ENCODE data around the gene GSG1L.

The GSG1L gene

DNA sequence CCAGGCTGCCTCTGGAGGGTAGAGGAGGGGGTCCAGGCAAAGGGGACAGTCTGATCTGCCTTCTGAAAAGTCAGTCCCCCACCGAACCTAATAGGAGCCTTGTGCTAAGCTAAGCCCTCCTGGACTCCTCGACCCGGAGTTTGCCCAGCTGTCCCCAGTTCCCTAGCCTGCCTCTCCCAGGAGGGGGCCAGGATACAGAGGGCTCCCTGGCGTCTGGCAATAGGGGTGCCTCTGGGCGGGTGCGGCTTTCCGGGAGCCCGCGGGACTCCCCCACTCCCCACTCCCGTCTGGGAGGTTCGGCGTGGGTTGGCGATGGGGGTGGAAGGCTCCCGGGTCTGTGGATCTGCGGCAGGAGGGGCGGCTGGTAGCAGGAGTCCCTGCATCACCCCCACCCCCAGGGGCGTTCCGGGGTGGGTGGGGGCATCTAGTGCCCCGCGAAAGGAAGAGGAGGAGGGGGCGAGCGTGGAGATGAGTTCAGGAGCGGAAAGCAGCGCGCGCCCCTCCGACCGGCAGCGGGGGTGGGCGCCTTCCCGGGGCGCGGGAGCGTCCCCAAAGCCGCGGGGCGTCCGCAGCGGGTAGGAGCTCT is 1.2 kb downstream of the GSG1L start:
- DNase-seq = no peak

DNA sequence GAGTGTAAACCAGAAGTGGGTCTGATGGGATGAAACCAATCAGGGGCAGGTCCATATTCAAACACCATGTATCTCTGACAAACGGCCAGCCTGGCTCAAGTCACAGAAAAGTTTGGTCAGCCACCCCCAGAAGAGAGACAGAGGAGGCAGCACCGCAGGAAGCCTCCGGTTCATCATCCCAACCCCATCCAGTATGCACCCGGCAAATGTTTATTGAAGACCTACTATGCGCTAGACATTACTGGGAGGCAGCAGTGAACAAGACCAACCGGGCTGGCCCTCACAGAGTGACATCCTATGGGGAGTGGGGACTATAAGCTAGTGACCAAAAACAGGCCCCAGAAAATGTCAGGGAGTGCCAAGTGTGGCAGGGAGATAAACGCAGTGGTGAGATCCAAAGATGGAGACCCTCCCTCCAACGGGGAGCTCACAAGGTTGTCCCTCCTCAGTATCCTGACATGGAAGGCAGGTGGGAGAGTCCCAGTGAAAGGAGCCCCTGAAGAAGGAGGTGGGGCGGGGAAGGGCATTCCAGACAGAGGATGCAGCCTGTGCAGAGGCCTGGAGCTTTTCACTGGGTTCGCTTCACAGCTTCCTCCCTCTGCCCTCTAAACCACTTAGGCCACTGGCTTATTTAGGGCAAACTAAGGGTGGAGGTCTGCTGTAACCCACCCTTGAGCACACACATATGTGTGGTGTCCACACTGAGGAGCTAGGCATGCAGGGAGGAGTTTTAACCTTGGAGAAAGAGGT is 2.0 kb downstream of the GSG1L start:
- no peak for DNase-seq

DNA sequence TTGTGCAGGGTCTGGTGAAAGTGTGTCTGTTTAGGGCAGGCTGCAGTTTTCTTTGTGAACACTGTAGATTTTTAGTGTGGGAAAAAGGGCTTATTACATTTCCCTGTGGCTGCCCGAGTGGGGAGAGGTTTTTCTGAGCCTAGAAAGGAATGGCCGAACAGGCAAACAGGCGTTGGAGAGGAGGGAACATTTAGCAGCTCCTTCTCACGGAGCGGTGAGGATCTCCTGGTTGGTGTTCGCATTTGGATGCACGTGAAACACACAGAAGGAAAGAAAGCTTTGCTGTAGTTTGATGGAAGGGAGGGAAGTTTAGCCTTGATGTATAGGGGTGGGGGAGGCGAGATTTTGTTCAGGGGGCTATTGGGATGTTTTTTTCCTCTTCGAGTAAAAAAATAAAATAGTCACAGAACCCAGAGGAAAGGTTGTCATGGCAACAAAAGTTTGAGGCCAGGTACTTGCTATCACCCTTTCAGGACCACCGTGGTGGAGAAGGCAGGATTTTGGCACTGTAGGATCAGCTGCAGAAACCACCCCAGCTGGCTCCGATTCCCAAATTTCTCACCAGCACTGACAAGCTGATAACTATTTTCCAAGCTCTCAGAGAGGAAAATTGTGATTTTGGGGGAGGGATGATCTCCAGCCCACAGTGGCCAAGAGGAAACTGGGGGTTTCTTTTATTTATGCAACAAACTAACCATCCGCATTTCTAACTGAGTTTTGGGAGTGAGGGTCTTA is 3.5 kb downstream of the GSG1L start:
- no peak for DNase-seq

DNA sequence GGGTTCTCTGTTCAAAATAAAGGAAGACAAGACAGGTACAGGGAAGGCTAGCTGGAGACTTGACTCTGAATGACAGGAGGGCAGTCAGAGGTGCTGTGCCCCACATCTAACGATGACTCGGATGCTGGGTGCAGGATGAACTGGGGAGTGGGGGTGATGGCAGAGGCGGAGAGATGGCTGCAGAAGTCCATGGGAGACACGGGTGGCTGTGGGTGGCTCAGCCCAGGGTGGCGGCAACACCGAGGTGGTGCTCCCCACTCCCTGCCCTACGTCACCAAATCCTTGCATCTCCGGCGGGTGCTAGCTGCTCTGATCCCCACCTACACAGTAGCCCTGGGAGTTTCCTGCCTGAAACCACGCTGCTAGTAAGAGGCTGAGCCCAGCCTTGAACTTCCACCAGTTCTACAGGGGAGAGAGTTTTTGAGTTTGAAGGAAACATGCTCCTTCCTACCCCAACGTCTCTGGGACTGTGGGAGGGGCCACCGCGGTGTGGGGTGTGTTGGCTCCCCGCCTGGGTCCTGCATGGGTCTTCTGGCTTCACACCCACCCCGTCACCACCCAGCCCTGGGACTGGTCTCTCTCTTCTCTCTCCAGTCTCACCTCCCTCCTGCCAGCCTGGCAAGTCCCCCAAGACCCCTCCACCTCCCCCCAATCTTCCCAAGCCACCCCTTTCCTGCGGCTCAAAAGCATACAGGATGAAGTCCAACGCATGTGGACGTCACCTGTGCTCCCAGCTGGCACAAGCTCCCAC is 4.5 kb downstream of the GSG1L start:
- no peak for DNase-seq

DNA sequence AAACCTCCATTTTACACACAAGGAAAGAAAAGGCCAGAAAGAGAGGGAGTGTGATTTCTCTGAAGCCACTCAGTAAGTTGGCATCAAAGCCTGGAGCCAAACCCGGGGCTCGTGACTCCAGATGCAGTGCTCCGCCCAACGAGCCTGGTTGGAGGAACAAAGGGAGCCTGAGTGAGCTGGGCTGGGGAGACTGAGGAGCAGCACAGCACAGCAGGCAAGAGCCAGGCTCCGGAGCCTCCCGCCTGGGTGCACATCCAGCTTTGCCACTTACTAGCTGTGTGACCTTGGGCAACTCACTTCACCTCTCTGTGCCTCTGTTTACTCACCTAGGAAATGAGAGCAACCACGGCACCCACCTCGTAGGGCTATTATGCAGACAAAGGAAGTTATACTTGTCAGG is 5.6 kb downstream of the GSG1L start:
- DNase-seq = no peak

DNA sequence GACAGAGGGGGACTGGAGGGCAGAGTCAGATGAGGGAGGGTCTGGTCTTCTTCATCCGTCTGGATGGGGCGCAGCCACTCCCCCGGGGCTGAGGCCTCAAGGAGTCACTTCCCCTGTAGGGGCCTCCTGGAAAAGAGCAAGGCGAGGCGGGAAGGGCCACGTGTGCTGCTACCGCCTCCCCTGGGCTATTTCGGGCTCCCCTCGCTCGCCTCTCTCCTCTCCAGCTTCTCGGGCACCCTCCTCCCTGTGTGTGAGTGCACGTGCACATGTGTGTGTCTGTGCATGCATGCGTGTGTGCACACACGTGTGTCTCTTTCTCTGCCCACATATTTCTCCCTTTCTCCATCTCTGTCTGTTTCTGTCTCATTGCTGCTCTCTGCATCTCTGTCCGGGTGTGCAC is 10.1 kb downstream of the GSG1L start:
- DNase-seq = no peak

DNA sequence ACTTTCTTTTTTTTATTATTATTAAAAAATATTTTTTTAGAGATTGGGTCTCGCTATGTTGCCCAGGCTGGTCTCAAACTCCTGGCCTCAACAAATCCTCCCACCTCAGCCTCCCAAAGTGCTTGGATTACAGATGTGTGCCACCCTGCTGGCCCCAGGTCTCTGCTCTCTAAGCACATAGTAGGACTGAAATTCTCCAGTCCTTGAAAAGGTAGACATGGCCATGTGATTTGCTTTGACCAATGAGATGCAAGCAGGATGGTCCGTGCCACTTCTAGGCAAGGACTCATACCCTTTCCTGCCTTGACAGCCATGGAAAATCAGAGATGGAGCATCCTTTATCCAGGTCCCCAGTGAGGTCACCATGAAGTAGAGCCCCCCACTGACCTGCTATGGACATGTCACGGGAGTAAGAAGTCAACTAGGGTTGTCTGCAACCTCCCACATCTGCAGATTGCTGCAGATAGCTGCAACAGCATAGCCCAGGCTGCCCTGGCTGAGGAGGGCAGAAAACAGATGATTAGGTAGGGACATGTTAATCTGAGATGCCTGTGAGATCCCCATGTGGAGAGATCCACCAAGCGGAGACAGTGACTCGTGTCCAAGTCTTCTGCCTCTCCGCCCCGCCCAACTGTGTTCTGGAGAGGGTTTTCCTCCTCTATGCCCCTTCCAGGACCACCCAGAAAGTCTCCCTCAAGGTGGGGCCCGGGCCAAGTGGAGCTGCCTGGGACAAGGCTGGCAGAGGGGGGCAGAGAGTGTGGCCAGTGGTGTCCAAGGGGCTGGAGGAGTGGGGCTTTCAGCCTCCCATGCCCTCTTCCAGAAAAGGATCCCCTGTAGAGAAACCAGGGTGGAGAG is 11.0 kb downstream of the GSG1L start:
- no peak for DNase-seq

DNA sequence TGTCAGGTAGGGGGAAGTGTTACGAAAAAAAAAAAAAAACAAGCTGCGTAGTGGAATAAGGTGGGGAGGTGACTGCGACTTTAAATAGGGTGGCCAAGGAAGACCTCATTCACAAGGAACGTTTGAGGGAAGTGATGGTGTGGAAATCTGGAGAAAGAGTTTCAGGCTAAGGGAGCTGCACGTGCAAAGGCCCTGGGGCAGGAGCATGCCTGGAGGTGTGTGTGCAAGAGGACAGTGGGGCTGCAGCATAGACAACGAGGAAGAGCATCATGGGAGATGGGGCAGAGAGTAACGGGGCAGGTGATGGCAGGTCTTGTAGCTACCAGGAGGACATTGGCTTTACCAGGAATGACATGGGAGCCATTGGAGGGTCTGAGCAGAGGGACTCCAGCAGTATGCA is 12.0 kb downstream of the GSG1L start:
- no peak for DNase-seq

DNA sequence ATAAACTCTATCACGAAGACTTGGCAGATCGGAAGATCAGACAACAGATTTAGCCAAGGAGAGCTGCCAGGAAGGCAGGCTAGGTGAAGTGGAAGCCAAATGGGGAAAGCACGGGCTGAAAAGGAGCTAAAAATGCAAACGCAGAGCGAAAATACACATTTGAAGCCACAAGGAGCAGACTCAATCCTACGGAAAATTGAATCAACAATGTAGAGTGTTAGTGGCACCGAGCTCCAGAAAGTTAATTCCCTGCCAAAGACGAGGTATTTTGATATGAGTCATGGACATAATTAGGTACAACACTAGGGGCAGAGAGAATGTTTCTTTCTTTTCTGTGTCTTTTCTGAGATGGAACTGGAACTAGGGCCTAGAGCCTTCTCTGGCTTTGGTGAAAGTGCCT is 20.7 kb downstream of the GSG1L start:
- DNase-seq = no peak

DNA sequence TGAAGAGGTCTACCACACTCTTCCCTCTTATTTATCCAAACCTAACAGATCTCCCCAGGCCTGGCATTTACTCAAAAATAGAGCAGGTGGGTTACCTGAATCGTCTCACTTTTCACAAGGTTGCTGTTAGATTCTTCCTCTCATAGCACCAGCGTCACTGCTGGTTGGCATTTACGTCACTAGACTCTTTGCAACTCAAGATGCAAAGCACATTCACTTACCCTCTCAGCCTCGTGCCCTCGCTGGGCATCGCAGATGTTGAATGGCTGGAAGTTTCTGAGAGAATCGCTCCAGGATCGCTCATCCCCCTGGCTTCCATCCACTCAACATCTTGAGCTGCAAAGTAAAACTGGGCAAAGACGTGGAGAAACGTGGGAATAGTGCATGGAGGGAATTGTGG is 21.9 kb downstream of the GSG1L start:
- no peak for DNase-seq

DNA sequence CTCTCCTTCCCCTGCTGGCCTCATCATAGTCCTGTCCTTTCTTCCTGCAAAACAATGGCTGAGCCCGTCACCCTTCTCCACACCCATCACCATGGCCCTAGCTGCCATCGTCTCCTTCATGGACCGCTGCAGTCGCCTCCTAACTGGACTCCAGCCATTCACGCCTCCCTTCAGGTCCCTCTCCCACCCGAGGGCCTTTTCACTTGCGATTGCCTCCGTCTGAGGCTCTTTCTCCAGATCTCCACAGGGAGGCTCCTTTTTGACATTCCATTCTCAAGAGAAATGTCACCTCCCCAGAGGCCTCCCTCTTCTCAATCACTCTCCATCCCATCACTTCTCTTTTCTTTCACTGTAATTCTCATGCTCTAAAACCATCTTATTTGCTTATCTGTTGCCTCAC is 23.5 kb downstream of the GSG1L start:
- no peak for DNase-seq

DNA sequence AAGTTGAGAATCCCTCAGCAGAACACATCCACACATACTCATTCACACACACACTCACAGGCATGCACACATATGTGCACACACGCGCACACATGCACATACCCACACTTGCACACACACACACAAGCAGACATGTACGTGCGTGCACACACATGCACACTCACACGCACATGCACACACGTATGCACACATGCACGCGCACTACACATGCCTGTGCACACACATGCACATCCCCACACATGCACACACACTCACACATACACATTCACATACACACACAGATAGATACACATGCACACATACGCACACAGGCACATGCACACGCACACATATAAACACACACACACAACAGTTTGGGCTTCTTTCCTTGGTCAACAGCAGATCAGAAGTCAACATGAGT is 24.0 kb downstream of the GSG1L start:
- no peak for DNase-seq

DNA sequence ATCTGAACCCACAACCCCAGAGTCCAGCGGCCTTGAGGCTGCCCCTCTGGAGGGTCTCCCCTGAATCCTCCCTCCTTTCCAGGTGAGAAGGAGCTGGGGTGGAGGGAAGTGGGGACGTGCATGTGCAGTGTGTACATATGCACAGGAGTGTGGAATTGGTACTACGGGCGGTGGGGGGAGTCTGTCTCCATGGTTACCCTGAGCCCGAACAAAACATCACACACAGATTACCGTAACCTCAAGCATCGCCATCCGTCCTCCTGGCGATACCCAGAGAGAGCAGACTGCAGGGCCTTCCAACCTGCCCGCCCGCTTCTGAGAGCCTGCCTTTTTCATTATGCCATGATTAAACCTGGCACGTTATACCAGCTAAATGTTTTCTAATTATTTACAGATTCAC is 25.1 kb downstream of the GSG1L start:
- DNase-seq = no peak

DNA sequence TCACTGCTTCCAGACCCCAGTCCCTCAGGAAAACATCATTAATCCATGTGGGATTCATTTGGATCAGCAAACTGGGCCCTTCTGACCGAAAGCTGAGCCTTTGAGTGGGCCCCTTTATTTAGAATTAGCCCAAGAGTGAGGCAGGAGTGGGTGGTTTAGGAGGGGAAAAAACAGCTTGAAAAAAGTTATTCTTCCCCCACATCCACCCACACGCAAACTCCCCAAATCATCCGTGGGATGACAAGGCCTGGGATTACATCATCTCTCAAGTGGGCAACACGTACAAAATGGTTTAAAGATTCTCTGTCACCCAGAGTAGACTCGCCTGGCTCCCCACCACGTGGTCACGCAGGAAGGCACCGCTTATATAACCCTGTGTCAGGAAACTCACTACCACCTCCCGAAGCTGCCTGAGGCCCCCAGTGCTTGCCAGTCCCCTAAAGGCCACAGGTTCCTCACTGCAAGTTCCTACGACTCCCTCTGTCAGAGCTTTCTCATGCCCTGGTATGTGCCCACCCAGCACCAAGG is 27.6 kb downstream of the GSG1L start:
- no peak for DNase-seq

DNA sequence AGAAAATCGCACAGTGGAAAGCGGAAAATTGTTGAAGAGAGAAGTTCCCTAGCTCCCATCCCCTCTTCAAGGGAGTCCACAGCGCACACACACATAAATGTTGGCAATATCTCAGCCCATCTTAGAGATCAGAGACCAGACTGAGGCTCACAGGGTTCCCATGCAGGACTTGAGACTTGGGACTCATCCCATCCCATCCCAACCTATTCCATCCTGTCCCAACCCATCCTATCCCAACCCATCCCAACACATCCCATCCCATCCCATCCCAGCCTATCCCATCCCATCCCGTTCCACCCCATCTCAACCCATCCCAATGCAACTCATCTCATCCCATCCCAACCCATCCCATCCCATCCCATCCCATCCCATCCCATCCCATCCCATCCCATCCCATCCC is 29.6 kb downstream of the GSG1L start:
- DNase-seq = no peak

DNA sequence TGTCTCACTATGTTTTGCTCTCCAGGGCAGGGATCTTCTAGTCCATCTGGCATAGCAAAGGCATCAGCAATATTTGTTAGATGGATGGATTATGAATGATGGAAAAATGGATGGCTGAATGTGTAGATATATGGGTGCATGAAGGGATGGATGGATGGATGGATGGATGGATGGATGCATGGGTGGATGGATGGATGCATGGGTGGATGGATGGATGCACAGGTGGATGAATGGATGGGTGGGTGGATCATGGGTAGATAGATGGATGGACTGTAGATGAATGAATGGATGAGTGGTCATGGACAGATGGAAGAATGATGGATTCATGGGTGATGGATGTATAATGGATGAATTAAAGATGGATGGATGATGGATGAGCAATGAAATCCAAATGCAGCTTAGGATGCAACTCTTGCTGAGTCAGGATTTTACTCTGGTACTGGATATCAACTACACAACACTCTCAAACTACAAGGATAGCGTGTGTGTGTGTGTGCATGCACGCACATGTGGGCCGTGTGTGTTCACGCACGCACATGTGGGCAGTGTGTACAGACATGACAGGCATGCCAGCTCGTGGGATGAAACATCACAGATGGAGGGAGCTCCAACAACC is 34.0 kb downstream of the GSG1L start:
- no peak for DNase-seq

DNA sequence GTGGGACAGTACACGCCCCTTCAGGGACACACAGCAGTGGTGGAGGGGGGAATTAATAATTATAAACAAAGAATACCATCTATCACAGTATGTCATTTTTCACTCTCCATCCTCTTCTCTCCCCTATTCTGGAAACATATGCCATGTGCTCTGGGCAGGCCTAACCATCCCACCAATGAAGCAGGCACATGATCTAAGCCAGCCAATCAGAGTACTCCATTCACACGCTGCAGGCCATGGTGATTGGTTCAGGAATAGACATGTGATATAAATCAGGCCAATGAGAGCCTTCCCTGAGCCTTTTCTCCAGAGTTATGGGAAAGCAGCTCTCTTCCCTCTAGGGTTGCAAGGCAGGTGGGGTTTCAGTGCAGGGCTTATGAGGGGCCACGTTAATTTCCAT is 36.5 kb downstream of the GSG1L start:
- no peak for DNase-seq

DNA sequence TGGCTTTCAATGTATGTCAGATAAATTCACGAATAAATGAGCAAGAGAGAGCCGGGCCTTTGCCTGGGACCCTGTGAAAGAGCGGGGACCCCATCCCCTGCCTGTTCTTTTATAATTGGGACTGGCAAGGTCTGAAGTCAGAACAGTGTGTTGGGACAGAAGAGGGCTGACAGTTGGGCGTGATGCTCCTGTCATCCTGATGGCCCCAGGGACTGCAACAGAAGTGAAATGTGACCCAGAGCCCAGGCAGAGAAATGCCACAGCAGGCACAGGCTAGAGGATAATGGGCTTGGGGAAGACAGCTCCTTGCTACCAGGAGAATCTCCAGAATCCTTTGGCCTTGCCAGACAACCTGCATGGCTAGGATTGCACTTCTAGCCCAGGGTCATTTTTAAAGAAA is 37.9 kb downstream of the GSG1L start:
- DNase-seq = no peak

DNA sequence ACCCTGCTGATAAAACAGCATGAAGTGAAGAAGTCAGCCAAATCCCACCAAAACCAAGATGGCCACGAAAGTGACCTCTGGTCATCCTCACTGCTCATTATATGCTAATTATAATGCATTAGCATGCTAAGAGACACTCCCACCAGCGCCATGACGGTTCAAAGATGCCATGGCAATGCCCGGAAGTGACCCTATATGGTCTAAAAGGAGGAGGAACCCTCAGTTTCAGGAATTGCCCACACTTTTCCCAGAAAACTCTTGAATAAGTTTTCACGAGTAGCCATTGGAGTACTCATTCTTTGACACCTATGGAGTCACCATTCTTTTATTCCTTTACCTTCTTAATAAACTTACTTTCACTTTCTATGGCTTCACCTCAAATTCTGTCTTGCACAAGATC is 44.3 kb downstream of the GSG1L start:
- DNase-seq = no peak

DNA sequence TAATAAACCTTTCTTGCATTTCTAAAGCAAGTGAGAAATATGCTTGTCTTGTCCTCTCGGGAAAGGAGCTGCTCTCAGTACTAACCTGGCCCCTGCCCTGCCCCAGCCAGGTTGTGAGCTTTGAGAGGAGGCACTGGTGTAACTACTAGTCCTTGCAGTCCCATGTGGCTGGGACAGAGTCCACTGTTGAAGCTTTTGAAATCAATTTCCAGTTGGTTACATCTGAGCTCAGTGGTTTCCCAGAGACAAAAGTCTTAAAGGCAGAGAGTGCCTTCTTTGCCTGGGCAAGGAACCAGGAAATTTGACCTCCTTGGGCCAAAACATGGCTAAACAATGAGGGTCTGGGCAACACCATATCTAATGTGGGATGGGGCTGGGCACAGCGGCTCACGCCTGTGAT is 48.7 kb downstream of the GSG1L start:
- no peak for DNase-seq

DNA sequence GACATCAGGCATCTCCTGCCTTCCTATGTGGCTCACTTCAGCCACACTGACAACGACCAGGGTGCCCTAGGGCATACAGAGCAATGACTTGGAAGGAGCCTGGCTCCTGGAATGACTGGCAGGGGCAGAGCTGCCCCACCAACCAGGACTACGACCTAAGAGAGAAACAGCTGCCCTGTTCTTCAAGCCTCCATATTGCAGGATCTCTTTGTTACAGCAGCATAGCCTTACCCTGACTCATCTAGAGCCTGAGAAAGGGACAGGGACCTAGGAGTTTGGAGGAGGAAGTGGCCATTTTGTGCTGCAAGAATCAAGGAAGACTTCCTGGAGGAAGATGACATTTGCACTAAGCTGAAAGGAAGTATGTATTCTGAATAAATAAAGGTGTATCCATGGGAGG is 49.6 kb downstream of the GSG1L start:
- no peak for DNase-seq

DNA sequence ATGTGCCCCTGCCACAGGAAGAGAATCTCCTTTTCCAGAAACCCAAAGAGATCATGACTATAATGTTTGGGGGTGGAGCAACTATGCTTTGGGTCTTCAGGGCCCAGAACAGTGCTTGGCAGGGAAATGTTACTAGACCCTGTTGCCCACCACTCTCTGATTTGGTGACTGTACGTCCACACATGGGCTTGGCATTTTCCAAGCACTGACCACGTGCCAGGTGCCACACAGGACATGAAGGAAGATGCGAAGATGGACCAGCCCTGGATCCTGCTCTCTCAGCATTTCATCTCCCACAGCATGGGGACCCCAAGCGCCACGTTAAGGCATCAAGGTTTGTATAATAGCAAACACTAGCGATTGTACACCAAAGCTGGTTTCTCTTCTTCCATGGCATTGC is 50.1 kb downstream of the GSG1L start:
- DNase-seq = no peak
